HepG2 (cell line): ENCODE measurements around the gene ACYP2. TPM values are rescaled to one million over a fixed set of nuclear protein-coding genes. Genes with fewer than 3 reads are reported as not detected.

ENCODE experiments used
- FOXC1 ChIP-seq: sonication (generic); formaldehyde crosslinking; IDR thresholded peaks from 2 replicates; pipeline ENCODE4 v1.8.0; 2022; ENCODE audit warnings: mild to moderate bottlenecking, missing genetic modification reagents, borderline replicate concordance
- HIVEP1 ChIP-seq: sonication (generic); formaldehyde crosslinking; IDR thresholded peaks from 2 replicates; pipeline ENCODE4 v1.4.0; 2020; ENCODE audit warnings: mild to moderate bottlenecking, missing genetic modification reagents
- HNF4A ChIP-seq: sonication (generic); formaldehyde crosslinking; IDR thresholded peaks from 2 replicates; pipeline ENCODE4 v1.4.0; 2020; ENCODE audit warnings: missing genetic modification reagents
- JUNB ChIP-seq: sonication (generic); formaldehyde crosslinking; IDR thresholded peaks from 2 replicates; pipeline ENCODE4 v1.8.0; 2022; ENCODE audit warnings: missing genetic modification reagents, mild to moderate bottlenecking, borderline replicate concordance
- KDM6A ChIP-seq: IDR thresholded peaks from 2 replicates; pipeline ENCODE4 v1.6.1; 2016; ENCODE audit warnings: low read depth
- PRPF4 ChIP-seq: fragments of 200-400 bp; formaldehyde crosslinking; IDR thresholded peaks from 2 replicates; pipeline ENCODE4 v1.6.1; 2016; ENCODE audit warnings: low read length, low read depth; ENCODE audit not compliant: poor library complexity, severe bottlenecking
- SOX5 ChIP-seq: IDR thresholded peaks from 2 replicates; pipeline ENCODE4 v1.6.1; 2016; ENCODE audit warnings: borderline replicate concordance
- SRF ChIP-seq: IDR thresholded peaks from 2 replicates; pipeline ENCODE4 v1.6.1; 2011; ENCODE audit warnings: mild to moderate bottlenecking, low read depth, low read length, moderate library complexity
- TCF7L2 ChIP-seq: IDR thresholded peaks from 2 replicates; pipeline ENCODE4 v1.6.1; 2011; ENCODE audit warnings: mild to moderate bottlenecking, low read depth, low read length, moderate library complexity
- TEAD2 ChIP-seq: sonication (generic); formaldehyde crosslinking; IDR thresholded peaks from 2 replicates; pipeline ENCODE4 v1.9.0; 2021; ENCODE audit warnings: missing genetic modification reagents
- ZNF160 ChIP-seq: sonication (generic); formaldehyde crosslinking; IDR thresholded peaks from 2 replicates; pipeline ENCODE4 v1.8.0; 2022; ENCODE audit warnings: mild to moderate bottlenecking, inconsistent platforms, missing genetic modification reagents
- ZNF766 ChIP-seq: sonication (generic); formaldehyde crosslinking; IDR thresholded peaks from 2 replicates; pipeline ENCODE4 v1.5.0; 2020; ENCODE audit warnings: missing genetic modification reagents, borderline replicate concordance
- ZNF879 ChIP-seq: sonication (generic); formaldehyde crosslinking; IDR thresholded peaks from 2 replicates; pipeline ENCODE4 v1.8.1; 2023; ENCODE audit warnings: missing genetic modification reagents
- ZSCAN9 ChIP-seq: IDR thresholded peaks from 2 replicates; pipeline ENCODE4 v1.6.1; 2016; ENCODE audit warnings: borderline replicate concordance
- polyA plus RNA-seq, 8 experiments: library from polyadenylated mRNA; depleted of rRNA in 3 of 8; stranded (reverse) in 7 of 8; unstranded in 1 of 8; fragments of >200 nt; fragmentation: Illumina TruSeq in 4 of 8; extraction: Trizol in 4 of 8; gene quantifications; 2 replicates each; pipeline versions ENCODE4 v1.2.1 to v1.2.3, GENCODE V29; 2011 to 2016; ENCODE audit warnings: low read depth in 4 of 8, missing spikeins in 1 of 8, mixed read lengths in 1 of 8; ENCODE audit not compliant: insufficient read depth in 1 of 8
- total RNA-seq, 5 experiments: library from RNA; depleted of rRNA; stranded (reverse); fragments of >200 nt; fragmentation: Illumina TruSeq; extraction: Trizol; gene quantifications; 2 replicates each; pipeline ENCODE4 v1.2.3, GENCODE V29; 2016; ENCODE audit warnings: low read depth in 1 of 5
- TF ChIP-seq, protein P1 (sequence below): sonication (generic); formaldehyde crosslinking; IDR thresholded peaks from one replicate; pipeline ENCODE4 v1.5.1; 2020; ENCODE audit warnings: mild to moderate bottlenecking, missing genetic modification reagents; ENCODE audit errors: not compliant biosample characterization
- TF ChIP-seq, protein P2 (sequence below): sonication (generic); formaldehyde crosslinking; IDR thresholded peaks from 2 replicates; pipeline ENCODE4 v1.5.0; 2020; ENCODE audit warnings: mild to moderate bottlenecking, missing genetic modification reagents, borderline replicate concordance
- TF ChIP-seq, protein P3 (sequence below): sonication (generic); formaldehyde crosslinking; IDR thresholded peaks from 2 replicates; pipeline ENCODE4 v1.8.0; 2022; ENCODE audit warnings: missing genetic modification reagents, mild to moderate bottlenecking, moderate library complexity, borderline replicate concordance

Gene ACYP2
- total and polyA plus RNA-seq, 2 of the 13 experiments (the other 11 are each of a cell fraction or from before 2014, with no cell fraction given): 12.3 to 12.7 TPM

DNA sequence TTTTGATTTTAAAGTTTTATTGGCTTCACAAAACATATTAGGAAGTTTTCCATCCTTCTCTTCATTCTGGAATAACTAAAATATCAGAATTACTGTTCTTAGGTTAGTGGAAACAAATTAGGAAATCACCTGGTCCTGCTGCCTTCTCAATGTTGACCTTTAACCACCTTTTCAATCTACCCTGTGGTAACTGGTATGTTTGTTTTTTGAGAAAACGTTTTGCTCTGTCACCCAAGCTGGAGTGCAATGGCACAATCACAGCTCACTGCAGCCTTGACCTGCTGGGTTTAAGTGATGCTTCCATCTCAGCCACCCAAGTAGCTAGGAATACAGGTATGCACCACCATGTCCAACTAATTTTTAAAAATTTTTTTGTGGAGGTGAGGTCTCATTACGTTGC lies 28.4 kb downstream of the ACYP2 start (continued):
- TF ChIP-seq, protein P1, sequence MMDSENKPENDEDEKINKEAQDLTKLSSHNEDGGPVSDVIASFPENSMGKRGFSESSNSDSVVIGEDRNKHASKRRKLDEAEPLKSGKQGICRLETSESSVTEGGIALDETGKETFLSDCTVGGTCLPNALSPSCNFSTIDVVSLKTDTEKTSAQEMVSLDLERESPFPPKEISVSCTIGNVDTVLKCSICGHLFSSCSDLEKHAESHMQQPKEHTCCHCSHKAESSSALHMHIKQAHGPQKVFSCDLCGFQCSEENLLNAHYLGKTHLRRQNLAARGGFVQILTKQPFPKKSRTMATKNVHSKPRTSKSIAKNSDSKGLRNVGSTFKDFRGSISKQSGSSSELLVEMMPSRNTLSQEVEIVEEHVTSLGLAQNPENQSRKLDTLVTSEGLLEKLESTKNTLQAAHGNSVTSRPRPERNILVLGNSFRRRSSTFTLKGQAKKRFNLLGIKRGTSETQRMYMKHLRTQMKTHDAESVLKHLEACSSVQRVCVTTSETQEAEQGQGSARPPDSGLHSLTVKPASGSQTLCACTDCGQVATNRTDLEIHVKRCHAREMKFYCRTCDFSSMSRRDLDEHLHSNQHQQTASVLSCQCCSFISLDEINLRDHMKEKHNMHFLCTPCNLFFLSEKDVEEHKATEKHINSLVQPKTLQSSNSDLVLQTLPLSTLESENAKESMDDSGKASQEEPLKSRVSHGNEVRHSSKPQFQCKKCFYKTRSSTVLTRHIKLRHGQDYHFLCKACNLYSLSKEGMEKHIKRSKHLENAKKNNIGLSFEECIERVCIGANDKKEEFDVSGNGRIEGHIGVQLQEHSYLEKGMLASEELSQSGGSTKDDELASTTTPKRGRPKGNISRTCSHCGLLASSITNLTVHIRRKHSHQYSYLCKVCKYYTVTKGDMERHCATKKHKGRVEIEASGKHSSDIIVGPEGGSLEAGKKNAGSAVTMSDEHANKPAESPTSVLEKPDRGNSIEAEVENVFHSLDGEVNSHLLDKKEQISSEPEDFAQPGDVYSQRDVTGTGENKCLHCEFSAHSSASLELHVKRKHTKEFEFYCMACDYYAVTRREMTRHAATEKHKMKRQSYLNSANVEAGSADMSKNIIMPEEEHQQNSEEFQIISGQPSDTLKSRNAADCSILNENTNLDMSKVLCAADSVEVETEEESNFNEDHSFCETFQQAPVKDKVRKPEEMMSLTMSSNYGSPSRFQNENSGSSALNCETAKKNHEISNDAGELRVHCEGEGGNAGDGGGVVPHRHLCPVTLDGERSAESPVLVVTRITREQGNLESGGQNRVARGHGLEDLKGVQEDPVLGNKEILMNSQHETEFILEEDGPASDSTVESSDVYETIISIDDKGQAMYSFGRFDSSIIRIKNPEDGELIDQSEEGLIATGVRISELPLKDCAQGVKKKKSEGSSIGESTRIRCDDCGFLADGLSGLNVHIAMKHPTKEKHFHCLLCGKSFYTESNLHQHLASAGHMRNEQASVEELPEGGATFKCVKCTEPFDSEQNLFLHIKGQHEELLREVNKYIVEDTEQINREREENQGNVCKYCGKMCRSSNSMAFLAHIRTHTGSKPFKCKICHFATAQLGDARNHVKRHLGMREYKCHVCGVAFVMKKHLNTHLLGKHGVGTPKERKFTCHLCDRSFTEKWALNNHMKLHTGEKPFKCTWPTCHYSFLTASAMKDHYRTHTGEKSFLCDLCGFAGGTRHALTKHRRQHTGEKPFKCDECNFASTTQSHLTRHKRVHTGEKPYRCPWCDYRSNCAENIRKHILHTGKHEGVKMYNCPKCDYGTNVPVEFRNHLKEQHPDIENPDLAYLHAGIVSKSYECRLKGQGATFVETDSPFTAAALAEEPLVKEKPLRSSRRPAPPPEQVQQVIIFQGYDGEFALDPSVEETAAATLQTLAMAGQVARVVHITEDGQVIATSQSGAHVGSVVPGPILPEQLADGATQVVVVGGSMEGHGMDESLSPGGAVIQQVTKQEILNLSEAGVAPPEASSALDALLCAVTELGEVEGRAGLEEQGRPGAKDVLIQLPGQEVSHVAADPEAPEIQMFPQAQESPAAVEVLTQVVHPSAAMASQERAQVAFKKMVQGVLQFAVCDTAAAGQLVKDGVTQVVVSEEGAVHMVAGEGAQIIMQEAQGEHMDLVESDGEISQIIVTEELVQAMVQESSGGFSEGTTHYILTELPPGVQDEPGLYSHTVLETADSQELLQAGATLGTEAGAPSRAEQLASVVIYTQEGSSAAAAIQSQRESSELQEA (CRISPR knock-in tag): no peak
- TF ChIP-seq ZSCAN9 (CRISPR knock-in tag) (no peak), SOX5 (CRISPR knock-in tag) (no peak; the same call in 1 of the 2 replicates), FOXC1 (CRISPR knock-in tag) (peak; percentile 30; the same call in 1 of the 2 replicates), ZNF879 (CRISPR knock-in tag) (no peak), HIVEP1 (CRISPR knock-in tag) (no peak), PRPF4 (no peak), JUNB (no peak), SRF (no peak), TEAD2 (no peak), HNF4A (CRISPR knock-in tag) (peak; percentile 81), TCF7L2 (no peak), KDM6A (CRISPR knock-in tag) (no peak), ZNF766 (CRISPR knock-in tag) (no peak), ZNF160 (CRISPR knock-in tag) (no peak)
- TF ChIP-seq, protein P2, sequence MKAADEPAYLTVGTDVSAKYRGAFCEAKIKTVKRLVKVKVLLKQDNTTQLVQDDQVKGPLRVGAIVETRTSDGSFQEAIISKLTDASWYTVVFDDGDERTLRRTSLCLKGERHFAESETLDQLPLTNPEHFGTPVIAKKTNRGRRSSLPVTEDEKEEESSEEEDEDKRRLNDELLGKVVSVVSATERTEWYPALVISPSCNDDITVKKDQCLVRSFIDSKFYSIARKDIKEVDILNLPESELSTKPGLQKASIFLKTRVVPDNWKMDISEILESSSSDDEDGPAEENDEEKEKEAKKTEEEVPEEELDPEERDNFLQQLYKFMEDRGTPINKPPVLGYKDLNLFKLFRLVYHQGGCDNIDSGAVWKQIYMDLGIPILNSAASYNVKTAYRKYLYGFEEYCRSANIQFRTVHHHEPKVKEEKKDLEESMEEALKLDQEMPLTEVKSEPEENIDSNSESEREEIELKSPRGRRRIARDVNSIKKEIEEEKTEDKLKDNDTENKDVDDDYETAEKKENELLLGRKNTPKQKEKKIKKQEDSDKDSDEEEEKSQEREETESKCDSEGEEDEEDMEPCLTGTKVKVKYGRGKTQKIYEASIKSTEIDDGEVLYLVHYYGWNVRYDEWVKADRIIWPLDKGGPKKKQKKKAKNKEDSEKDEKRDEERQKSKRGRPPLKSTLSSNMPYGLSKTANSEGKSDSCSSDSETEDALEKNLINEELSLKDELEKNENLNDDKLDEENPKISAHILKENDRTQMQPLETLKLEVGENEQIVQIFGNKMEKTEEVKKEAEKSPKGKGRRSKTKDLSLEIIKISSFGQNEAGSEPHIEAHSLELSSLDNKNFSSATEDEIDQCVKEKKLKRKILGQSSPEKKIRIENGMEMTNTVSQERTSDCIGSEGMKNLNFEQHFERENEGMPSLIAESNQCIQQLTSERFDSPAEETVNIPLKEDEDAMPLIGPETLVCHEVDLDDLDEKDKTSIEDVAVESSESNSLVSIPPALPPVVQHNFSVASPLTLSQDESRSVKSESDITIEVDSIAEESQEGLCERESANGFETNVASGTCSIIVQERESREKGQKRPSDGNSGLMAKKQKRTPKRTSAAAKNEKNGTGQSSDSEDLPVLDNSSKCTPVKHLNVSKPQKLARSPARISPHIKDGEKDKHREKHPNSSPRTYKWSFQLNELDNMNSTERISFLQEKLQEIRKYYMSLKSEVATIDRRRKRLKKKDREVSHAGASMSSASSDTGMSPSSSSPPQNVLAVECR (CRISPR knock-in tag): peak; percentile 48; the same call in 1 of the 2 replicates
- TF ChIP-seq, protein P3, sequence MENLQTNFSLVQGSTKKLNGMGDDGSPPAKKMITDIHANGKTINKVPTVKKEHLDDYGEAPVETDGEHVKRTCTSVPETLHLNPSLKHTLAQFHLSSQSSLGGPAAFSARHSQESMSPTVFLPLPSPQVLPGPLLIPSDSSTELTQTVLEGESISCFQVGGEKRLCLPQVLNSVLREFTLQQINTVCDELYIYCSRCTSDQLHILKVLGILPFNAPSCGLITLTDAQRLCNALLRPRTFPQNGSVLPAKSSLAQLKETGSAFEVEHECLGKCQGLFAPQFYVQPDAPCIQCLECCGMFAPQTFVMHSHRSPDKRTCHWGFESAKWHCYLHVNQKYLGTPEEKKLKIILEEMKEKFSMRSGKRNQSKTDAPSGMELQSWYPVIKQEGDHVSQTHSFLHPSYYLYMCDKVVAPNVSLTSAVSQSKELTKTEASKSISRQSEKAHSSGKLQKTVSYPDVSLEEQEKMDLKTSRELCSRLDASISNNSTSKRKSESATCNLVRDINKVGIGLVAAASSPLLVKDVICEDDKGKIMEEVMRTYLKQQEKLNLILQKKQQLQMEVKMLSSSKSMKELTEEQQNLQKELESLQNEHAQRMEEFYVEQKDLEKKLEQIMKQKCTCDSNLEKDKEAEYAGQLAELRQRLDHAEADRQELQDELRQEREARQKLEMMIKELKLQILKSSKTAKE (CRISPR knock-in tag): no peak
